ENCODE measurements around the gene PTPRN2. TPM values are rescaled to one million over a fixed set of nuclear protein-coding genes. Genes with fewer than 3 reads are reported as not detected.

PTPRN2 gene
- total and polyA plus RNA-seq, 4 experiments from 2014 or later, result 1.7 to 2.6 (median 1.9) TPM

GRCh38 chr7:158085741-158086695, 501.6 kb downstream of the PTPRN2 start:
- Mint-ChIP-seq H3K4me3 (no peak overlapping the region), H3K36me3 (no peaks in the 10 kb centered on the region), H3K4me1 (no peaks in the 10 kb centered on the region), H3K27ac (no peak overlapping the region), H3K9me3 (peaks cover 3 to 18% (median 5%) of the 10 kb centered on the region in 8 donors), H3K27me3 (no peaks in the 10 kb centered on the region)
- Histone ChIP-seq H3K36me3 (ENCODE audit: insufficient read depth, low read length) (no peaks in the 10 kb centered on the region), H3K27ac (ENCODE audit: low read depth, low read length) (no peak overlapping the region), H3K4me1 (ENCODE audit: insufficient read depth, low read length) (no peaks in the 10 kb centered on the region), H3K9me3 (ENCODE audit: control insufficient read depth in 1 of 2, low read length in 2 of 2) (no peaks in the 10 kb centered on the region), H3K27me3 (ENCODE audit: insufficient read depth, low read length) (no peaks in the 10 kb centered on the region), H3K4me3 (ENCODE audit: low read length in 2 of 2) (no peak overlapping the region)
- intact Hi-C loops (cut with micrococcal nuclease), result no loop called here
- POLR2A ChIA-PET (ENCODE audit: partially characterized antibody), result no interaction called here
- no peak for DNase-seq
- CTCF ChIA-PET (ENCODE audit: partially characterized antibody), result no interaction called here

- Mint-ChIP-seq H3K9me3 (peaks cover 0 to 15% (median 4%) of the 10 kb centered on the region in 8 donors), H3K4me1 (no peaks in the 10 kb centered on the region), H3K27me3 (no peaks in the 10 kb centered on the region), H3K36me3 (no peaks in the 10 kb centered on the region), H3K27ac (no peak overlapping the region), H3K4me3 (no peak overlapping the region)
- CTCF ChIA-PET (ENCODE audit: partially characterized antibody), result no interaction called here
- Histone ChIP-seq H3K9me3 (ENCODE audit: control insufficient read depth in 1 of 2, low read length in 2 of 2) (no peaks in the 10 kb centered on the region), H3K27ac (ENCODE audit: low read depth, low read length) (no peak overlapping the region), H3K4me3 (ENCODE audit: low read length in 2 of 2) (no peak overlapping the region), H3K27me3 (ENCODE audit: insufficient read depth, low read length) (no peaks in the 10 kb centered on the region), H3K36me3 (ENCODE audit: insufficient read depth, low read length) (no peaks in the 10 kb centered on the region), H3K4me1 (ENCODE audit: insufficient read depth, low read length) (no peaks in the 10 kb centered on the region)
- DNase-seq, result no peak
- intact Hi-C loops (cut with micrococcal nuclease), result no loop called here
- POLR2A ChIA-PET (ENCODE audit: partially characterized antibody), result no interaction called here
Measured at GRCh38 chr7:158084555-158084954, 503.1 kb downstream of the PTPRN2 start.

- Histone ChIP-seq H3K4me1 (ENCODE audit: insufficient read depth, low read length) (no peaks in the 10 kb centered on the region), H3K27me3 (ENCODE audit: insufficient read depth, low read length) (no peaks in the 10 kb centered on the region), H3K36me3 (ENCODE audit: insufficient read depth, low read length) (no peaks in the 10 kb centered on the region), H3K4me3 (ENCODE audit: low read length in 2 of 2) (no peak overlapping the region), H3K9me3 (ENCODE audit: control insufficient read depth in 1 of 2, low read length in 2 of 2) (no peaks in the 10 kb centered on the region), H3K27ac (ENCODE audit: low read depth, low read length) (no peak overlapping the region)
- ChIA-PET POLR2A (ENCODE audit: partially characterized antibody) (no interaction called here), CTCF (ENCODE audit: partially characterized antibody) (no interaction called here)
- no peaks in the 10 kb centered on the region for H3K4me1 Mint-ChIP-seq
- no peaks in the 10 kb centered on the region for H3K36me3 Mint-ChIP-seq
- intact Hi-C loops (cut with micrococcal nuclease), result no loop called here
- H3K27me3 Mint-ChIP-seq, result no peaks in the 10 kb centered on the region
- H3K4me3 Mint-ChIP-seq, result no peak overlapping the region
- DNase-seq, result no peak
- H3K9me3 Mint-ChIP-seq, result peaks cover 0 to 15% (median 4%) of the 10 kb centered on the region in 8 donors
- no peak overlapping the region for H3K27ac Mint-ChIP-seq
Measured at GRCh38 chr7:158083526-158084310, 503.9 kb downstream of the PTPRN2 start.

- peak overlapping the region in 1 of 7 donors; percentile 64 for H3K27ac Mint-ChIP-seq
- Histone ChIP-seq H3K4me1 (ENCODE audit: insufficient read depth, low read length) (no peaks in the 10 kb centered on the region), H3K9me3 (ENCODE audit: control insufficient read depth in 1 of 2, low read length in 2 of 2) (no peaks in the 10 kb centered on the region), H3K4me3 (ENCODE audit: low read length in 2 of 2) (no peak overlapping the region), H3K27me3 (ENCODE audit: insufficient read depth, low read length) (no peaks in the 10 kb centered on the region), H3K36me3 (ENCODE audit: insufficient read depth, low read length) (no peaks in the 10 kb centered on the region), H3K27ac (ENCODE audit: low read depth, low read length) (no peak overlapping the region)
- POLR2A ChIA-PET (ENCODE audit: partially characterized antibody), result no interaction called here
- DNase-seq, result no peak
- H3K4me1 Mint-ChIP-seq, result no peaks in the 10 kb centered on the region
- H3K36me3 Mint-ChIP-seq, result no peaks in the 10 kb centered on the region
- peaks cover 0 to 2% of the 10 kb centered on the region in 2 donors for H3K27me3 Mint-ChIP-seq
- CTCF ChIA-PET (ENCODE audit: partially characterized antibody), result no interaction called here
- no peak overlapping the region for H3K4me3 Mint-ChIP-seq
- peaks cover 0 to 15% (median 4%) of the 10 kb centered on the region in 8 donors for H3K9me3 Mint-ChIP-seq
- intact Hi-C loops (cut with micrococcal nuclease), result no loop called here
Measured at GRCh38 chr7:158082761-158083160, 504.9 kb downstream of the PTPRN2 start.

- no peak overlapping the region for H3K4me3 Mint-ChIP-seq
- H3K36me3 ChIP-seq (ENCODE audit: insufficient read depth, low read length), result no peaks in the 10 kb centered on the region
- no peak overlapping the region for H3K27ac Mint-ChIP-seq
- peaks cover 0 to 2% of the 10 kb centered on the region in 2 donors for H3K27me3 Mint-ChIP-seq
- intact Hi-C loops (cut with micrococcal nuclease), result no loop called here
- H3K4me1 Mint-ChIP-seq, result no peaks in the 10 kb centered on the region
- no peaks in the 10 kb centered on the region for H3K36me3 Mint-ChIP-seq
- H3K4me3 ChIP-seq (ENCODE audit: low read length in 2 of 2), result no peak overlapping the region
- H3K9me3 Mint-ChIP-seq, result peaks cover 0 to 6% (median under 1%) of the 10 kb centered on the region in 8 donors
- POLR2A ChIA-PET (ENCODE audit: partially characterized antibody), result no interaction called here
- H3K9me3 ChIP-seq (ENCODE audit: control insufficient read depth in 1 of 2, low read length in 2 of 2), result no peaks in the 10 kb centered on the region
- DNase-seq, result no peak
- H3K27ac ChIP-seq (ENCODE audit: low read depth, low read length), result no peak overlapping the region
- H3K4me1 ChIP-seq (ENCODE audit: insufficient read depth, low read length), result no peaks in the 10 kb centered on the region
- no peaks in the 10 kb centered on the region for H3K27me3 ChIP-seq (ENCODE audit: insufficient read depth, low read length)
- CTCF ChIA-PET (ENCODE audit: partially characterized antibody), result no interaction called here
Measured at GRCh38 chr7:158080899-158081445, 506.7 kb downstream of the PTPRN2 start.

GRCh38 chr7:158077934-158078910, 509.4 kb downstream of the PTPRN2 start:
- Histone ChIP-seq H3K27ac (ENCODE audit: low read depth, low read length) (no peak overlapping the region), H3K27me3 (ENCODE audit: insufficient read depth, low read length) (no peaks in the 10 kb centered on the region), H3K36me3 (ENCODE audit: insufficient read depth, low read length) (no peaks in the 10 kb centered on the region), H3K4me1 (ENCODE audit: insufficient read depth, low read length) (no peaks in the 10 kb centered on the region), H3K4me3 (ENCODE audit: low read length in 2 of 2) (no peak overlapping the region), H3K9me3 (ENCODE audit: control insufficient read depth in 1 of 2, low read length in 2 of 2) (no peaks in the 10 kb centered on the region)
- Mint-ChIP-seq H3K4me1 (no peaks in the 10 kb centered on the region), H3K36me3 (no peaks in the 10 kb centered on the region), H3K27me3 (peaks cover 0 to 2% of the 10 kb centered on the region in 2 donors), H3K4me3 (no peak overlapping the region), H3K9me3 (peaks cover 0 to 3% (median 0%) of the 10 kb centered on the region in 8 donors), H3K27ac (no peak overlapping the region)
- intact Hi-C loops (cut with micrococcal nuclease), result no loop called here
- DNase-seq, result no peak
- ChIA-PET CTCF (ENCODE audit: partially characterized antibody) (no interaction called here), POLR2A (ENCODE audit: partially characterized antibody) (no interaction called here)

Data from CD4-positive, alpha-beta memory T cell (primary cell).